ENCODE results near the gene MEI1.
A peak's percentile ranks its signal among the peaks of the same experiment; 100 is the strongest.

MEI1 gene

GRCh38 chr22:41742918-41743317, 43.6 kb downstream of the MEI1 start:
- no peak for DNase-seq (ENCODE audit: low spot score)

GRCh38 chr22:41745968-41746367, 46.7 kb downstream of the MEI1 start:
- no peak for DNase-seq (ENCODE audit: low spot score)

GRCh38 chr22:41746567-41747400, 47.5 kb downstream of the MEI1 start:
- DNase-seq (ENCODE audit: low spot score) = peak; percentile 62

- no peak for DNase-seq (ENCODE audit: low spot score)
These were observed 53.0 kb downstream of the MEI1 start for GRCh38 chr22:41752011-41752970.

GRCh38 chr22:41753984-41754383, 54.7 kb downstream of the MEI1 start:
- no peak for DNase-seq (ENCODE audit: low spot score)

GRCh38 chr22:41757502-41757901, 58.2 kb downstream of the MEI1 start:
- no peak for DNase-seq (ENCODE audit: low spot score)

GRCh38 chr22:41758231-41758630, 58.9 kb downstream of the MEI1 start:
- DNase-seq (ENCODE audit: low spot score) = no peak

GRCh38 chr22:41762980-41763779, 63.9 kb downstream of the MEI1 start:
- DNase-seq (ENCODE audit: low spot score) = peak; percentile 10

- no peak for DNase-seq (ENCODE audit: low spot score)
These were observed 67.2 kb downstream of the MEI1 start for GRCh38 chr22:41766476-41766875.

- no peak for DNase-seq (ENCODE audit: low spot score)
These were observed 69.1 kb downstream of the MEI1 start for GRCh38 chr22:41768430-41768829.

GRCh38 chr22:41770715-41771468, 71.6 kb downstream of the MEI1 start:
- no peak for DNase-seq (ENCODE audit: low spot score)

- no peak for DNase-seq (ENCODE audit: low spot score)
These were observed 72.9 kb downstream of the MEI1 start for GRCh38 chr22:41772198-41772597.

- DNase-seq (ENCODE audit: low spot score) = no peak
These were observed 73.3 kb downstream of the MEI1 start for GRCh38 chr22:41772645-41773044.

- DNase-seq (ENCODE audit: low spot score) = no peak
These were observed 76.0 kb downstream of the MEI1 start for GRCh38 chr22:41775338-41775737.

- DNase-seq (ENCODE audit: low spot score) = no peak
These were observed 76.7 kb downstream of the MEI1 start for GRCh38 chr22:41775976-41776375.

- no peak for DNase-seq (ENCODE audit: low spot score)
These were observed 77.1 kb downstream of the MEI1 start for GRCh38 chr22:41776381-41776780.

- DNase-seq (ENCODE audit: low spot score) = no peak
These were observed 78.6 kb downstream of the MEI1 start for GRCh38 chr22:41777749-41778425.

GRCh38 chr22:41779929-41780505, 80.7 kb downstream of the MEI1 start:
- no peak for DNase-seq (ENCODE audit: low spot score)

- DNase-seq (ENCODE audit: low spot score) = peak; percentile 96
These were observed 81.6 kb downstream of the MEI1 start for GRCh38 chr22:41780746-41781505.

- peak; percentile 8 for DNase-seq (ENCODE audit: low spot score)
These were observed 82.2 kb downstream of the MEI1 start for GRCh38 chr22:41781507-41781906.
